ENCODE results near the gene SH2D7. TPM values are rescaled to one million over a fixed set of nuclear protein-coding genes. Genes with fewer than 3 reads are reported as not detected.

Gene SH2D7
- total and polyA plus RNA-seq, 2 experiments from 2014 or later = 0.31 TPM; not detected in 1

DNA sequence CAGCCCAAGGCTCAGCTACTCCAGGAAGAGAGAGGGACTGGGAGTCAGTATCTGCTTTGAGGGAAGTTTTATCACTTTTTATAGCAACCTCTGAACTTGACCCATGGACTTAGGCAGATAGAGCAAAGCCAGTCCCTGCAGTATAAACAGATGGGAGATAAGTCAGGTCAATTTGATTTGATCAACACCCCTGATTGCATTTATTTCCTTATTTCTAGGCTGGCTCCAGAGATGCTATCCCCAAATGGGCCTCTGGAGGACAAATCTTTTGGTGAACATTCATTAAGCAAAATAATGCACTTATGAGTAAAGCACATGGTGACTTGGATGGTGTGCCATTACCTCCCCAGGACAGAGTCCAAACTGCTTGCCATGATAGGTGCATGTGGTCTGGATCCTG, 47.9 kb downstream of the SH2D7 start:
- H3K27me3 ChIP-seq (ENCODE audit: insufficient read depth) = no peaks in the 10 kb centered on the region
- TF ChIP-seq EZH2phosphoT487 (IDR thresholded peaks at IDR 0.05; ENCODE audit: unreplicated experiment) (no peak), ZNF331 (CRISPR knock-in tag; IDR thresholded peaks at IDR 0.05; ENCODE audit: low read depth) (no peak), NANOG (IDR thresholded peaks at IDR 0.05; ENCODE audit: borderline replicate concordance) (no peak), CREB1 (CRISPR knock-in tag; IDR thresholded peaks at IDR 0.05; ENCODE audit: low read depth) (no peak), JUNB (IDR thresholded peaks at IDR 0.05; ENCODE audit: unreplicated experiment) (no peak), POLR2AphosphoS5 (IDR thresholded peaks at IDR 0.05; ENCODE audit: low read depth) (no peak), ZNF114 (CRISPR knock-in tag; IDR thresholded peaks at IDR 0.05) (no peak), STAT1 (IDR thresholded peaks at IDR 0.05; ENCODE audit: unreplicated experiment) (no peak), ZNF462 (CRISPR knock-in tag; IDR thresholded peaks at IDR 0.05) (no peak), ETS1 (IDR thresholded peaks at IDR 0.05) (no peak), EZH2 (IDR thresholded peaks at IDR 0.05; ENCODE audit: low read depth, unreplicated experiment) (no peak)
- TF ChIP-seq, protein P1, sequence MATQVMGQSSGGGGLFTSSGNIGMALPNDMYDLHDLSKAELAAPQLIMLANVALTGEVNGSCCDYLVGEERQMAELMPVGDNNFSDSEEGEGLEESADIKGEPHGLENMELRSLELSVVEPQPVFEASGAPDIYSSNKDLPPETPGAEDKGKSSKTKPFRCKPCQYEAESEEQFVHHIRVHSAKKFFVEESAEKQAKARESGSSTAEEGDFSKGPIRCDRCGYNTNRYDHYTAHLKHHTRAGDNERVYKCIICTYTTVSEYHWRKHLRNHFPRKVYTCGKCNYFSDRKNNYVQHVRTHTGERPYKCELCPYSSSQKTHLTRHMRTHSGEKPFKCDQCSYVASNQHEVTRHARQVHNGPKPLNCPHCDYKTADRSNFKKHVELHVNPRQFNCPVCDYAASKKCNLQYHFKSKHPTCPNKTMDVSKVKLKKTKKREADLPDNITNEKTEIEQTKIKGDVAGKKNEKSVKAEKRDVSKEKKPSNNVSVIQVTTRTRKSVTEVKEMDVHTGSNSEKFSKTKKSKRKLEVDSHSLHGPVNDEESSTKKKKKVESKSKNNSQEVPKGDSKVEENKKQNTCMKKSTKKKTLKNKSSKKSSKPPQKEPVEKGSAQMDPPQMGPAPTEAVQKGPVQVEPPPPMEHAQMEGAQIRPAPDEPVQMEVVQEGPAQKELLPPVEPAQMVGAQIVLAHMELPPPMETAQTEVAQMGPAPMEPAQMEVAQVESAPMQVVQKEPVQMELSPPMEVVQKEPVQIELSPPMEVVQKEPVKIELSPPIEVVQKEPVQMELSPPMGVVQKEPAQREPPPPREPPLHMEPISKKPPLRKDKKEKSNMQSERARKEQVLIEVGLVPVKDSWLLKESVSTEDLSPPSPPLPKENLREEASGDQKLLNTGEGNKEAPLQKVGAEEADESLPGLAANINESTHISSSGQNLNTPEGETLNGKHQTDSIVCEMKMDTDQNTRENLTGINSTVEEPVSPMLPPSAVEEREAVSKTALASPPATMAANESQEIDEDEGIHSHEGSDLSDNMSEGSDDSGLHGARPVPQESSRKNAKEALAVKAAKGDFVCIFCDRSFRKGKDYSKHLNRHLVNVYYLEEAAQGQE (IDR thresholded peaks at IDR 0.05; ENCODE audit: unreplicated experiment) = no peak
- TF ChIP-seq, protein P2, sequence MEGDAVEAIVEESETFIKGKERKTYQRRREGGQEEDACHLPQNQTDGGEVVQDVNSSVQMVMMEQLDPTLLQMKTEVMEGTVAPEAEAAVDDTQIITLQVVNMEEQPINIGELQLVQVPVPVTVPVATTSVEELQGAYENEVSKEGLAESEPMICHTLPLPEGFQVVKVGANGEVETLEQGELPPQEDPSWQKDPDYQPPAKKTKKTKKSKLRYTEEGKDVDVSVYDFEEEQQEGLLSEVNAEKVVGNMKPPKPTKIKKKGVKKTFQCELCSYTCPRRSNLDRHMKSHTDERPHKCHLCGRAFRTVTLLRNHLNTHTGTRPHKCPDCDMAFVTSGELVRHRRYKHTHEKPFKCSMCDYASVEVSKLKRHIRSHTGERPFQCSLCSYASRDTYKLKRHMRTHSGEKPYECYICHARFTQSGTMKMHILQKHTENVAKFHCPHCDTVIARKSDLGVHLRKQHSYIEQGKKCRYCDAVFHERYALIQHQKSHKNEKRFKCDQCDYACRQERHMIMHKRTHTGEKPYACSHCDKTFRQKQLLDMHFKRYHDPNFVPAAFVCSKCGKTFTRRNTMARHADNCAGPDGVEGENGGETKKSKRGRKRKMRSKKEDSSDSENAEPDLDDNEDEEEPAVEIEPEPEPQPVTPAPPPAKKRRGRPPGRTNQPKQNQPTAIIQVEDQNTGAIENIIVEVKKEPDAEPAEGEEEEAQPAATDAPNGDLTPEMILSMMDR (conservative IDR thresholded peaks at IDR 0.05; ENCODE audit: low read depth in 2 of 2) = no peak
- no peaks in the 10 kb centered on the region for H3F3A ChIP-seq (replicated peaks; ENCODE audit: low read depth)
- no peak overlapping the region for H3K27ac Mint-ChIP-seq
- no peaks in the 10 kb centered on the region for H3K36me3 Mint-ChIP-seq (ENCODE audit: low read depth)
- no peaks in the 10 kb centered on the region for H3K36me3 ChIP-seq (ENCODE audit: insufficient read depth)
- DNase-seq (ENCODE audit: low spot score) (no peak), ATAC-seq (no peak)
- H3K27ac ChIP-seq (ENCODE audit: low read depth) = no peak overlapping the region
- no peaks in the 10 kb centered on the region for H4K20me1 ChIP-seq (replicated peaks; ENCODE audit: insufficient read depth)
- no peaks in the 10 kb centered on the region for H3K9me3 Mint-ChIP-seq
- H3K4me1 ChIP-seq (ENCODE audit: insufficient read depth) = peaks cover 5% of the 10 kb centered on the region; the same call in 1 of the 2 replicates
- no peak overlapping the region for H3K4me3 Mint-ChIP-seq
- no peak overlapping the region for H3K4me2 ChIP-seq
- no peaks in the 10 kb centered on the region for H3K4me1 Mint-ChIP-seq
- no peaks in the 10 kb centered on the region for H3K27me3 Mint-ChIP-seq (ENCODE audit: insufficient read depth, low read depth, poor library complexity)
- no peaks in the 10 kb centered on the region for H3K9me2 ChIP-seq (ENCODE audit: insufficient read depth)
- no peak overlapping the region for H3K4me3 ChIP-seq
- no peak overlapping the region for H2AFZ ChIP-seq
- H3K79me2 ChIP-seq (replicated peaks; ENCODE audit: insufficient read depth) = no peaks in the 10 kb centered on the region
